ENCODE measurements around the gene SLC38A2.

The SLC38A2 gene

DNA sequence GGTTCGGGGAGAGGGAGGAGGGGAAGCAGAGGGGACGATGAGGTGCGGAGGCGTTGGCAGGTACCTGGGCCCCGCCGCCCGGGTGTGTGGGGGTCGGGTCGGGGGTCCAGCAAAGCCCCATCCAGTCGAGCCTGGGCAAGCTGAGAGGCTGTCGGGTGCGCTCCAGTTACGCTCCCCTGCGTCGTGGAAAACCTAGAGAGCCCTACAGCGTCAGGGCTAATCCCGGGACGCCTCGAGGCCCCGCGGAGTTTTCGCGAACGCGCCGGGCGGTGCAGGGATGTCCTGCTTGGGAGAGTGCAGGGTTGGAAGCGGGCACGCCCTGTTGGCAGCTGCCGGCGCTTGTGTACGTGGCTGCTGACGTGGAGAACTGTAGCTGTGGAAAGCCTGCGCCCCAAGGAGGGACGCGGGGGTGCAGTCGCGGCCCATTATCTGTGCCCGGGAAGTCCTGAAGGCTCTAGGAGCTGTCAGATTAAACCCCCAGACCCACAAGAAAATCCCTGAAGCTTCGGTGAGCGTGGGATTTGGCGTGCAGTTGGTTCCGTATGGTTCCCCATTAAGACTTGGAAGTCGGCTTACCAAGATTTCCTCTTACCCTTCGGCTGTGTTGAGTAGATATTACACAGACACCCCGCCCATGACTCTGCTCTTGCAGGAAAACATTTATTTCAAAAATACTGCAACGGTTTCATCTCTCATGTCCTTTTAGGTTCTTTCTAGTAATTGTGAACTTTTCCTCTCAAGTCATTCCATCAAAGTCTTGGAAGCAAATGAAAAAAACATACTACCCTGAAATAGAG, 11.3 kb upstream of the SLC38A2 start (continued):
- TF ChIP-seq, protein P1, sequence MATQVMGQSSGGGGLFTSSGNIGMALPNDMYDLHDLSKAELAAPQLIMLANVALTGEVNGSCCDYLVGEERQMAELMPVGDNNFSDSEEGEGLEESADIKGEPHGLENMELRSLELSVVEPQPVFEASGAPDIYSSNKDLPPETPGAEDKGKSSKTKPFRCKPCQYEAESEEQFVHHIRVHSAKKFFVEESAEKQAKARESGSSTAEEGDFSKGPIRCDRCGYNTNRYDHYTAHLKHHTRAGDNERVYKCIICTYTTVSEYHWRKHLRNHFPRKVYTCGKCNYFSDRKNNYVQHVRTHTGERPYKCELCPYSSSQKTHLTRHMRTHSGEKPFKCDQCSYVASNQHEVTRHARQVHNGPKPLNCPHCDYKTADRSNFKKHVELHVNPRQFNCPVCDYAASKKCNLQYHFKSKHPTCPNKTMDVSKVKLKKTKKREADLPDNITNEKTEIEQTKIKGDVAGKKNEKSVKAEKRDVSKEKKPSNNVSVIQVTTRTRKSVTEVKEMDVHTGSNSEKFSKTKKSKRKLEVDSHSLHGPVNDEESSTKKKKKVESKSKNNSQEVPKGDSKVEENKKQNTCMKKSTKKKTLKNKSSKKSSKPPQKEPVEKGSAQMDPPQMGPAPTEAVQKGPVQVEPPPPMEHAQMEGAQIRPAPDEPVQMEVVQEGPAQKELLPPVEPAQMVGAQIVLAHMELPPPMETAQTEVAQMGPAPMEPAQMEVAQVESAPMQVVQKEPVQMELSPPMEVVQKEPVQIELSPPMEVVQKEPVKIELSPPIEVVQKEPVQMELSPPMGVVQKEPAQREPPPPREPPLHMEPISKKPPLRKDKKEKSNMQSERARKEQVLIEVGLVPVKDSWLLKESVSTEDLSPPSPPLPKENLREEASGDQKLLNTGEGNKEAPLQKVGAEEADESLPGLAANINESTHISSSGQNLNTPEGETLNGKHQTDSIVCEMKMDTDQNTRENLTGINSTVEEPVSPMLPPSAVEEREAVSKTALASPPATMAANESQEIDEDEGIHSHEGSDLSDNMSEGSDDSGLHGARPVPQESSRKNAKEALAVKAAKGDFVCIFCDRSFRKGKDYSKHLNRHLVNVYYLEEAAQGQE (tag by site-specific recombination; IDR thresholded peaks at IDR 0.05) = 0 out of 2 replicates have a peak, but pooled peaks have one; percentile 13
- TF ChIP-seq ZNF664 (tag by site-specific recombination; IDR thresholded peaks at IDR 0.05) (no peak), ZBTB17 (tag by site-specific recombination; IDR thresholded peaks at IDR 0.05) (peak; percentile 29; the same call in 1 of the 2 replicates), SCRT2 (tag by site-specific recombination; IDR thresholded peaks at IDR 0.05) (peak; percentile 32; the same call in 1 of the 2 replicates), ZNF140 (tag by site-specific recombination; IDR thresholded peaks at IDR 0.05) (no peak), ZNF621 (tag by site-specific recombination; IDR thresholded peaks at IDR 0.05) (no peak), ZNF391 (tag by site-specific recombination; IDR thresholded peaks at IDR 0.05; ENCODE audit: borderline replicate concordance, low read depth) (peak; percentile 17; the same call in 1 of the 2 replicates), ZNF157 (tag by site-specific recombination; IDR thresholded peaks at IDR 0.05) (no peak), ZBTB8A (tag by site-specific recombination; IDR thresholded peaks at IDR 0.05) (peak; percentile 34; the same call in 1 of the 2 replicates), ZFP37 (tag by site-specific recombination; IDR thresholded peaks at IDR 0.05) (peak; percentile 92; the same call in 1 of the 2 replicates), YY2 (tag by site-specific recombination; IDR thresholded peaks at IDR 0.05) (0 out of 2 replicates have a peak, but pooled peaks have one; percentile 16), ZBTB7A (tag by site-specific recombination; IDR thresholded peaks at IDR 0.05; ENCODE audit: low read depth) (peak; percentile 94), ZNF660 (tag by site-specific recombination; IDR thresholded peaks at IDR 0.05) (no peak; the same call in 1 of the 2 replicates), ZNF843 (tag by site-specific recombination; IDR thresholded peaks at IDR 0.05) (peak; percentile 63), ZNF211 (tag by site-specific recombination; IDR thresholded peaks at IDR 0.05; ENCODE audit: low read depth) (no peak), ZNF626 (tag by site-specific recombination; IDR thresholded peaks at IDR 0.05) (no peak), ZEB2 (tag by site-specific recombination; IDR thresholded peaks at IDR 0.05) (peak; percentile 87; the same call in 1 of the 2 replicates), YY1 (tag by site-specific recombination; IDR thresholded peaks at IDR 0.05) (no peak), HOXD13 (CRISPR knock-in tag; IDR thresholded peaks at IDR 0.05; ENCODE audit: borderline replicate concordance) (no peak), GLIS2 (tag by site-specific recombination; IDR thresholded peaks at IDR 0.05) (peak; percentile 98), ZNF248 (tag by site-specific recombination; IDR thresholded peaks at IDR 0.05) (no peak), ZNF341 (tag by site-specific recombination; IDR thresholded peaks at IDR 0.05; ENCODE audit: low read depth) (0 out of 2 replicates have a peak, but pooled peaks have one; percentile 16), ZNF423 (tag by site-specific recombination; IDR thresholded peaks at IDR 0.05) (0 out of 2 replicates have a peak, but pooled peaks have one; percentile 59)
- TF ChIP-seq, protein P2, sequence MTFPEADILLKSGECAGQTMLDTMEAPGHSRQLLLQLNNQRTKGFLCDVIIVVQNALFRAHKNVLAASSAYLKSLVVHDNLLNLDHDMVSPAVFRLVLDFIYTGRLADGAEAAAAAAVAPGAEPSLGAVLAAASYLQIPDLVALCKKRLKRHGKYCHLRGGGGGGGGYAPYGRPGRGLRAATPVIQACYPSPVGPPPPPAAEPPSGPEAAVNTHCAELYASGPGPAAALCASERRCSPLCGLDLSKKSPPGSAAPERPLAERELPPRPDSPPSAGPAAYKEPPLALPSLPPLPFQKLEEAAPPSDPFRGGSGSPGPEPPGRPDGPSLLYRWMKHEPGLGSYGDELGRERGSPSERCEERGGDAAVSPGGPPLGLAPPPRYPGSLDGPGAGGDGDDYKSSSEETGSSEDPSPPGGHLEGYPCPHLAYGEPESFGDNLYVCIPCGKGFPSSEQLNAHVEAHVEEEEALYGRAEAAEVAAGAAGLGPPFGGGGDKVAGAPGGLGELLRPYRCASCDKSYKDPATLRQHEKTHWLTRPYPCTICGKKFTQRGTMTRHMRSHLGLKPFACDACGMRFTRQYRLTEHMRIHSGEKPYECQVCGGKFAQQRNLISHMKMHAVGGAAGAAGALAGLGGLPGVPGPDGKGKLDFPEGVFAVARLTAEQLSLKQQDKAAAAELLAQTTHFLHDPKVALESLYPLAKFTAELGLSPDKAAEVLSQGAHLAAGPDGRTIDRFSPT (tag by site-specific recombination; IDR thresholded peaks at IDR 0.05) = peak; percentile 49; the same call in 1 of the 2 replicates
- TF ChIP-seq, protein P3, sequence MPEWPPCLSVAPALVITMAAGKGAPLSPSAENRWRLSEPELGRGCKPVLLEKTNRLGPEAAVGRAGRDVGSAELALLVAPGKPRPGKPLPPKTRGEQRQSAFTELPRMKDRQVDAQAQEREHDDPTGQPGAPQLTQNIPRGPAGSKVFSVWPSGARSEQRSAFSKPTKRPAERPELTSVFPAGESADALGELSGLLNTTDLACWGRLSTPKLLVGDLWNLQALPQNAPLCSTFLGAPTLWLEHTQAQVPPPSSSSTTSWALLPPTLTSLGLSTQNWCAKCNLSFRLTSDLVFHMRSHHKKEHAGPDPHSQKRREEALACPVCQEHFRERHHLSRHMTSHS (tag by site-specific recombination; IDR thresholded peaks at IDR 0.05) = no peak
- TF ChIP-seq, protein P4, sequence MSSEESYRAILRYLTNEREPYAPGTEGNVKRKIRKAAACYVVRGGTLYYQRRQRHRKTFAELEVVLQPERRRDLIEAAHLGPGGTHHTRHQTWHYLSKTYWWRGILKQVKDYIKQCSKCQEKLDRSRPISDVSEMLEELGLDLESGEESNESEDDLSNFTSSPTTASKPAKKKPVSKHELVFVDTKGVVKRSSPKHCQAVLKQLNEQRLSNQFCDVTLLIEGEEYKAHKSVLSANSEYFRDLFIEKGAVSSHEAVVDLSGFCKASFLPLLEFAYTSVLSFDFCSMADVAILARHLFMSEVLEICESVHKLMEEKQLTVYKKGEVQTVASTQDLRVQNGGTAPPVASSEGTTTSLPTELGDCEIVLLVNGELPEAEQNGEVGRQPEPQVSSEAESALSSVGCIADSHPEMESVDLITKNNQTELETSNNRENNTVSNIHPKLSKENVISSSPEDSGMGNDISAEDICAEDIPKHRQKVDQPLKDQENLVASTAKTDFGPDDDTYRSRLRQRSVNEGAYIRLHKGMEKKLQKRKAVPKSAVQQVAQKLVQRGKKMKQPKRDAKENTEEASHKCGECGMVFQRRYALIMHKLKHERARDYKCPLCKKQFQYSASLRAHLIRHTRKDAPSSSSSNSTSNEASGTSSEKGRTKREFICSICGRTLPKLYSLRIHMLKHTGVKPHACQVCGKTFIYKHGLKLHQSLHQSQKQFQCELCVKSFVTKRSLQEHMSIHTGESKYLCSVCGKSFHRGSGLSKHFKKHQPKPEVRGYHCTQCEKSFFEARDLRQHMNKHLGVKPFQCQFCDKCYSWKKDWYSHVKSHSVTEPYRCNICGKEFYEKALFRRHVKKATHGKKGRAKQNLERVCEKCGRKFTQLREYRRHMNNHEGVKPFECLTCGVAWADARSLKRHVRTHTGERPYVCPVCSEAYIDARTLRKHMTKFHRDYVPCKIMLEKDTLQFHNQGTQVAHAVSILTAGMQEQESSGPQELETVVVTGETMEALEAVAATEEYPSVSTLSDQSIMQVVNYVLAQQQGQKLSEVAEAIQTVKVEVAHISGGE (tag by site-specific recombination; conservative IDR thresholded peaks at IDR 0.05; ENCODE audit: low read depth) = no peak
- TF ChIP-seq, protein P5, sequence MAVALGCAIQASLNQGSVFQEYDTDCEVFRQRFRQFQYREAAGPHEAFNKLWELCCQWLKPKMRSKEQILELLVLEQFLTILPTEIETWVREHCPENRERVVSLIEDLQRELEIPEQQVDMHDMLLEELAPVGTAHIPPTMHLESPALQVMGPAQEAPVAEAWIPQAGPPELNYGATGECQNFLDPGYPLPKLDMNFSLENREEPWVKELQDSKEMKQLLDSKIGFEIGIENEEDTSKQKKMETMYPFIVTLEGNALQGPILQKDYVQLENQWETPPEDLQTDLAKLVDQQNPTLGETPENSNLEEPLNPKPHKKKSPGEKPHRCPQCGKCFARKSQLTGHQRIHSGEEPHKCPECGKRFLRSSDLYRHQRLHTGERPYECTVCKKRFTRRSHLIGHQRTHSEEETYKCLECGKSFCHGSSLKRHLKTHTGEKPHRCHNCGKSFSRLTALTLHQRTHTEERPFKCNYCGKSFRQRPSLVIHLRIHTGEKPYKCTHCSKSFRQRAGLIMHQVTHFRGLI (tag by site-specific recombination; IDR thresholded peaks at IDR 0.05) = no peak; the same call in 1 of the 2 replicates
